Activated B cell treated with CpG ODN at 0.5 μM for 24 hours (primary cell): ENCODE measurements around the gene ZDHHC14. TPM values are rescaled to one million over a fixed set of nuclear protein-coding genes. Genes with fewer than 3 reads are reported as not detected.

Source experiments
- ATAC-seq: fragments of 200-7000 bp; cut with Tn5 transposase; one replicate; pipeline ENCODE4 v1.10.0; 2021; ENCODE audit warnings: low read depth, mild to moderate bottlenecking, moderate library complexity
- CTCF ChIA-PET: fragments of 350-600 bp; sonication (Branson Sonifier 250); formaldehyde crosslinking; loops from one replicate; lab custom pipeline; 2021; ENCODE audit warnings: antibody characterized with exemption; lab: Charles Lee
- POLR2A ChIA-PET: fragments of 350-600 bp; sonication (Branson Sonifier 250); formaldehyde crosslinking; loops from one replicate; lab custom pipeline; 2021; ENCODE audit warnings: antibody characterized with exemption; lab: Charles Lee
- DNase-seq: peaks from one replicate; pipeline ENCODE4 v3.0.0; 2022
- H3K27ac Mint-ChIP-seq: one replicate; pipeline ENCODE4 v1.8.0; 2020; ENCODE audit warnings: mixed read lengths
- H3K27me3 Mint-ChIP-seq: one replicate; pipeline ENCODE4 v1.8.0; 2021; ENCODE audit warnings: mixed read lengths
- H3K36me3 Mint-ChIP-seq: one replicate; pipeline ENCODE4 v1.8.0; 2021; ENCODE audit warnings: low read depth, mixed read lengths
- H3K4me1 Mint-ChIP-seq: one replicate; pipeline ENCODE4 v1.8.0; 2021; ENCODE audit warnings: mixed read lengths
- H3K4me3 Mint-ChIP-seq: one replicate; pipeline ENCODE4 v1.8.0; 2020; ENCODE audit warnings: mild to moderate bottlenecking, mixed read lengths
- H3K9me3 Mint-ChIP-seq: one replicate; pipeline ENCODE4 v1.8.0; 2020; ENCODE audit warnings: mixed read lengths
- CTCF ChIP-seq: fragments of 200-600 bp; IDR thresholded peaks from one replicate; pipeline ENCODE4 v1.8.0; 2022; ENCODE audit warnings: antibody characterized with exemption, mild to moderate bottlenecking
- intact Hi-C: fragments of 100-400 bp; cut with micrococcal nuclease; formaldehyde crosslinking; loops from one replicate; pipeline ENCODE4 v1.15.1; 2024
- total RNA-seq: library from RNA; stranded (reverse); gene quantifications from 2 replicates; pipeline ENCODE4 v1.2.3, GENCODE V29; 2022

Gene ZDHHC14
- total RNA-seq, 1 donor from 2014 or later, result 25.3 TPM

DNA sequence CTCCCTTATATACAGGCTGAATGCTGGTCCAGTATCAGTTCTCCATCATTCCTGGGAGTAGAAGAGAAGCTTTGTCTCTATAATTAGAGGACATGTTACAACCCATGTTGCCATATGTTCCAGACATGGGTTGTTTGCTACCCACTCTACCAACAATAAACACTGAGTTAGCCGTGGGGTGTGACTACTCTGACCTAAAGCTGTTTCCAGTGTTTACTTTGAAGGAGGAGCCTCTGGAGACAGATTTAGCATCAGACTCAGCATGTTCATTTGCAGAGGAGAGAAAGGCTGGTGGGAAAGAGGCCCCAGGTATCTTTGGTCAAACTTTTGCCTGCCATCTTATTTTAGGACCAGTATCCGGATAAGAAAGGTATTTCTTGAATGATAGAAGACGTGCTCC, 284.2 kb downstream of the ZDHHC14 start:
- DNase-seq, result no peak
- ChIA-PET CTCF (interaction anchor here (0.6 to 3.7 kb wide), 4 partner anchors 51 to 349 kb away, joined by 3 to 66 read pairs (median 10); no protein-coding TSS in a partner anchor), POLR2A (interaction anchor here (2.3 kb wide), 1 partner anchor 351 kb away, joined by 6 read pairs; no protein-coding TSS in a partner anchor)
- Mint-ChIP-seq H3K27ac (no peak overlapping the region), H3K36me3 (peaks cover 24% of the 10 kb centered on the region), H3K9me3 (no peaks in the 10 kb centered on the region), H3K27me3 (no peaks in the 10 kb centered on the region), H3K4me3 (no peak overlapping the region), H3K4me1 (peaks cover 10% of the 10 kb centered on the region)
- no peak for ATAC-seq
- TF ChIP-seq CTCF, result no peak
- intact Hi-C loops, result loop anchor here (5.0 kb wide), 3 partner anchors 207 to 443 kb away; no protein-coding TSS in a partner anchor

GRCh38 chr6:157666729-157667128, 285.7 kb downstream of the ZDHHC14 start:
- intact Hi-C loops, result loop anchor here (1.0 to 5.0 kb wide), 8 partner anchors 106 to 444 kb away; partner anchors contain the start of genes TMEM242 and ZDHHC14
- Mint-ChIP-seq H3K4me3 (no peak overlapping the region), H3K36me3 (peaks cover 14% of the 10 kb centered on the region), H3K4me1 (peaks cover 10% of the 10 kb centered on the region), H3K27me3 (no peaks in the 10 kb centered on the region), H3K9me3 (no peaks in the 10 kb centered on the region), H3K27ac (no peak overlapping the region)
- DNase-seq (no peak), ATAC-seq (no peak)
- ChIA-PET CTCF (interaction anchor here (0.6 to 4.5 kb wide), 24 partner anchors 11 to 351 kb away, joined by 3 to 66 read pairs (median 4); partner anchors contain the start of gene TMEM242), POLR2A (interaction anchor here (1.0 to 2.3 kb wide), 4 partner anchors 105 to 352 kb away, joined by 3 to 6 read pairs (median 4); partner anchors contain the start of gene TMEM242)
- TF ChIP-seq CTCF, result no peak

DNA sequence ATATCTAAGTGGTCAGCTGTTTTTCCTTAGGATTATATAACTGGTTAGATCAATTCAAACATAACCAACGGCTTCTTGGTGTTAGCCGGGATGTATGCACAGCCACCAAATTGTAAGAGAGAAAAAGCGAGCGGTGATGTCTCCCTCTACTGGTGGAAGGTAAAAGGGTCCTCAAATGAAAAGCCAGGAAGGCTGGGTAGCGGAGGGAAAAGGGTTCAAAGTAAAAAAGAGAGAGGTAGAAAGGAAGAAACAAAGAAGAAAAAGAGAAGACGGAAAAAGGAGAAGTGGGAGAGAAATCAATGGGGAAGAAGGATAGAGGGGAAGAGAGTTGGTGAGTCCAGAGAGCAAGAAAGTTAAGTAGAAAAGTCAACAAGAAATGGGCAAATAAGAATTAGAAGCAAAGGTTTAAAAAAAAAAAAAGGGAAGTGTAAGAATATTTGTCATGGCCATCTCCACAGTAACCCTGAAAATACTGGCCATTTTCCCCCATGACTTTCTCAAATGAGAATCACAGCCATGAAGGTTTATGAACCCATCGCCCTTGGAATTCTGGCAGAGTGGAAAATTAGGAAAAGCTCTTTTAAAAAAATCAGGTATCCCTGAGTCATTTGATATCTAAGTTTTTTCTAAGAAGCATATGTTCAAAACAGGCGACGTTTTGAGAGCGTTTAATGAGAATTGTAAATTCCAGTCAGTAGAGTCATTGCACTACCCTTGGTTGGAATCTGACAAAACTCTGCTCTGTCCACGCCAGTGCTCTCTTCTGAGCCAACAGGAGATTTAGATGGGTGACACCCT, 286.4 kb downstream of the ZDHHC14 start:
- peak overlapping the region; percentile 33 for H3K27ac Mint-ChIP-seq
- H3K9me3 Mint-ChIP-seq, result no peaks in the 10 kb centered on the region
- DNase-seq (no peak), ATAC-seq (peak; percentile 84)
- H3K4me3 Mint-ChIP-seq, result peak overlapping the region; percentile 48
- ChIA-PET POLR2A (interaction anchor here (1.5 to 2.3 kb wide), 2 partner anchors 344 to 353 kb away, joined by 4 to 6 read pairs; partner anchors contain the start of gene TMEM242), CTCF (interaction anchor here (0.6 to 4.5 kb wide), 25 partner anchors 12 to 353 kb away, joined by 3 to 66 read pairs (median 4); partner anchors contain the start of gene TMEM242)
- intact Hi-C loops, result loop anchor here (1.0 to 5.0 kb wide), 8 partner anchors 107 to 445 kb away; partner anchors contain the start of genes TMEM242 and ZDHHC14
- peaks cover 10% of the 10 kb centered on the region for H3K4me1 Mint-ChIP-seq
- peaks cover 17% of the 10 kb centered on the region for H3K36me3 Mint-ChIP-seq
- no peaks in the 10 kb centered on the region for H3K27me3 Mint-ChIP-seq
- TF ChIP-seq CTCF, result peak; percentile 72

GRCh38 chr6:157668009-157668401, 287.0 kb downstream of the ZDHHC14 start:
- Mint-ChIP-seq H3K36me3 (peaks cover 18% of the 10 kb centered on the region), H3K27ac (no peak overlapping the region), H3K4me3 (no peak overlapping the region), H3K4me1 (peaks cover 10% of the 10 kb centered on the region), H3K27me3 (no peaks in the 10 kb centered on the region), H3K9me3 (no peaks in the 10 kb centered on the region)
- ATAC-seq (no peak), DNase-seq (no peak)
- CTCF ChIA-PET, result interaction anchor here (0.6 to 4.5 kb wide), 12 partner anchors 11 to 353 kb away, joined by 3 to 24 read pairs (median 4); no protein-coding TSS in a partner anchor
- no peak for TF ChIP-seq CTCF
- POLR2A ChIA-PET, result interaction anchor here (1.0 kb wide), 1 partner anchor 345 kb away, joined by 7 read pairs; the partner anchor contains the start of gene TMEM242
- intact Hi-C loops, result loop anchor here (5.0 kb wide), 3 partner anchors 204 to 446 kb away; no protein-coding TSS in a partner anchor
